Kidney (tissue), 14 donors: Measurements from ENCODE around the gene HAUS3. TPM values are rescaled to one million over a fixed set of nuclear protein-coding genes. Genes with fewer than 3 reads are reported as not detected.
"Not testable (repeated sequence)": the region's sequence is repeated elsewhere in the genome, so short reads cannot be mapped to it uniquely, and the experiment has no call there.

Experiments
- DNase-seq, 5 donors: peaks; one replicate each; pipeline ENCODE4 v3.0.0-alpha.2; 2013 to 2020
- FAIRE-seq: peaks from 2 replicates; lab custom pipeline; 2012; peaks lifted over from hg19 to GRCh38; lab: Jason Lieb, UNC
- H3K27ac ChIP-seq, 2 donors: one replicate each; pipeline ENCODE4 v1.7.0; 2013; ENCODE audit warnings: low read depth in 2 of 2, low read length in 2 of 2, inconsistent platforms in 1 of 2
- H3K27me3 ChIP-seq: one replicate; pipeline ENCODE4 v1.7.1; 2013; ENCODE audit warnings: low read length, inconsistent platforms; ENCODE audit not compliant: control insufficient read depth, insufficient read depth
- H3K36me3 ChIP-seq, 3 donors: one replicate each; pipeline versions ENCODE4 v1.7.0 to v1.7.1; 2013; ENCODE audit warnings: low read length in 3 of 3, control low read depth in 1 of 3, inconsistent platforms in 1 of 3; ENCODE audit not compliant: insufficient read depth in 3 of 3, control insufficient read depth in 2 of 3
- H3K4me1 ChIP-seq, 3 donors: one replicate each; pipeline versions ENCODE4 v1.7.0 to v1.7.1; 2013; ENCODE audit warnings: low read length in 3 of 3, inconsistent platforms in 1 of 3, low read depth in 1 of 3; ENCODE audit not compliant: control insufficient read depth in 2 of 3, insufficient read depth in 2 of 3
- H3K4me3 ChIP-seq, 3 donors: one replicate each; pipeline versions ENCODE4 v1.7.0 to v1.8.1; 2013; ENCODE audit warnings: low read length in 3 of 3, control low read depth in 1 of 3, inconsistent platforms in 1 of 3
- H3K9ac ChIP-seq, 3 donors: one replicate each; pipeline versions ENCODE4 v1.7.0 to v1.7.1; 2013; ENCODE audit warnings: low read length in 3 of 3, control low read depth in 1 of 3, inconsistent platforms in 1 of 3
- H3K9me3 ChIP-seq, 3 donors: one replicate each; pipeline versions ENCODE4 v1.7.0 to v1.7.1; 2013; ENCODE audit warnings: low read length in 3 of 3, control low read depth in 1 of 3, inconsistent platforms in 1 of 3; ENCODE audit not compliant: control insufficient read depth in 2 of 3, insufficient read depth in 1 of 3
- CTCF ChIP-seq: IDR thresholded peaks from 3 replicates; pipeline ENCODE4 v1.5.1; 2012; ENCODE audit warnings: mild to moderate bottlenecking, moderate library complexity, borderline replicate concordance; ENCODE audit not compliant: insufficient read depth; ENCODE audit errors: extremely low read depth
- intact Hi-C: fragments of 100-400 bp; cut with DNase I; formaldehyde crosslinking; loops from one replicate; pipeline ENCODE4 v1.11.1; 2022
- polyA plus RNA-seq: library from polyadenylated mRNA; stranded (reverse); fragments of 350-450 nt; fragmentation: Illumina TruSeq; extraction: RNeasy Lipid Tissue Mini Kit (QIAGEN cat#74804); gene quantifications from one replicate; pipeline ENCODE4 v1.2.3, GENCODE V29; 2014; ENCODE audit warnings: low read depth, low replicate concordance; ENCODE audit not compliant: insufficient read depth
- total RNA-seq: library from RNA; stranded (reverse); fragmentation: NEBNext Ultra II Directional; extraction: Animal tissue kit (Norgen Biotek cat#: 25700); gene quantifications from one replicate; pipeline ENCODE4 v1.2.1, GENCODE V29; 2021
- donor health status: control.
- donor health status: control.
- donor health status: control.
- donor health status: control.
- donor health status: control.
- donor health status: DM: yes; HTN: yes; CAD: no.
- donor health status: Normal renal cell carcinoma (clear cell type).

HAUS3 gene
- total and polyA plus RNA-seq, 2 donors from 2014 or later = 4.1 to 12.1 TPM

GRCh38 chr4:2218436-2218835, 23.5 kb downstream of the HAUS3 start:
- no peak for FAIRE-seq
- no peak overlapping the region for H3K27ac ChIP-seq
- peaks cover 0 to 2% (median 0%) of the 10 kb centered on the region in 3 donors for H3K36me3 ChIP-seq
- H3K9me3 ChIP-seq = no peaks in the 10 kb centered on the region
- H3K9ac ChIP-seq = no peak overlapping the region
- no peaks in the 10 kb centered on the region for H3K27me3 ChIP-seq
- no peak for TF ChIP-seq CTCF
- no peak for DNase-seq
- no peaks in the 10 kb centered on the region for H3K4me1 ChIP-seq
- intact Hi-C loops = no loop called here
- no peak overlapping the region for H3K4me3 ChIP-seq

- Histone ChIP-seq H3K9me3 (no peaks in the 10 kb centered on the region), H3K4me1 (no peaks in the 10 kb centered on the region), H3K4me3 (no peak overlapping the region), H3K9ac (no peak overlapping the region), H3K27ac (no peak overlapping the region), H3K27me3 (no peaks in the 10 kb centered on the region), H3K36me3 (peaks cover 0 to 1% (median 0%) of the 10 kb centered on the region in 3 donors)
- intact Hi-C loops = no loop called here
- no peak for TF ChIP-seq CTCF
- no peak for DNase-seq
- FAIRE-seq = no peak
These were observed 24.2 kb downstream of the HAUS3 start for GRCh38 chr4:2217726-2218125.

GRCh38 chr4:2212831-2213230, 29.1 kb downstream of the HAUS3 start:
- DNase-seq = no peak
- Histone ChIP-seq H3K9ac (no peak overlapping the region), H3K27ac (no peak overlapping the region), H3K36me3 (no peaks in the 10 kb centered on the region), H3K27me3 (no peaks in the 10 kb centered on the region), H3K4me1 (no peaks in the 10 kb centered on the region), H3K4me3 (no peak overlapping the region), H3K9me3 (no peaks in the 10 kb centered on the region)
- FAIRE-seq = no peak
- intact Hi-C loops = no loop called here
- no peak for TF ChIP-seq CTCF

- H3K36me3 ChIP-seq, intact Hi-C loops, H3K27ac ChIP-seq, H3K27me3 ChIP-seq, H3K9me3 ChIP-seq, H3K9ac ChIP-seq, DNase-seq, H3K4me1 ChIP-seq, H3K4me3 ChIP-seq, FAIRE-seq: not testable (repeated sequence)
These were observed 39.1 kb downstream of the HAUS3 start for GRCh38 chr4:2202789-2203188.
